Neural progenitor cell (in vitro differentiated cells): ENCODE measurements around the gene ZNF41.

Experiments
- CTCF ChIP-seq: fragments of 200-600 bp; sonication (generic); IDR thresholded peaks from 2 replicates; pipeline ENCODE4 v1.5.1; 2017; ENCODE audit warnings: antibody characterized with exemption, mild to moderate bottlenecking
- EZH2 ChIP-seq: fragments of 200-600 bp; sonication (generic); IDR thresholded peaks from 2 replicates; pipeline ENCODE4 v1.6.1; 2017; ENCODE audit warnings: antibody characterized with exemption, mild to moderate bottlenecking, moderate library complexity

- TF ChIP-seq EZH2: no peak
- TF ChIP-seq CTCF: no peak
These were observed 24.5 kb downstream of the ZNF41 start for GRCh38 chrX:47458528-47458927.
